HEK293 (cell line): ENCODE data around the gene CLCF1.
A peak's percentile ranks its signal among the peaks of the same experiment; 100 is the strongest.

Experiments
- GLIS2 ChIP-seq: fragments of 450-650 bp; formaldehyde crosslinking; IDR thresholded peaks from 2 replicates; pipeline ENCODE4 v1.5.1; 2016; ENCODE audit warnings: missing biosample characterization, missing genetic modification characterization
- HOXD13 ChIP-seq: sonication (generic); formaldehyde crosslinking; IDR thresholded peaks from 2 replicates; pipeline ENCODE4 v1.8.0; 2022; ENCODE audit warnings: missing genetic modification reagents, borderline replicate concordance
- KLF10 ChIP-seq: fragments of 450-650 bp; IDR thresholded peaks from 2 replicates; pipeline ENCODE4 v1.5.1; 2018; ENCODE audit warnings: missing biosample characterization, mild to moderate bottlenecking, missing genetic modification characterization
- KLF8 ChIP-seq: fragments of 450-650 bp; formaldehyde crosslinking; IDR thresholded peaks from 2 replicates; pipeline ENCODE4 v1.5.1; 2016; ENCODE audit warnings: missing biosample characterization, missing genetic modification characterization
- KLF9 ChIP-seq: fragments of 450-650 bp; formaldehyde crosslinking; IDR thresholded peaks from 2 replicates; pipeline ENCODE4 v1.5.1; 2016; ENCODE audit warnings: missing biosample characterization, missing genetic modification characterization, low read depth
- MEIS1 ChIP-seq: sonication (generic); formaldehyde crosslinking; IDR thresholded peaks from 2 replicates; pipeline ENCODE4 v1.8.1; 2022; ENCODE audit warnings: missing genetic modification reagents, mild to moderate bottlenecking, borderline replicate concordance
- MZF1 ChIP-seq: fragments of 450-650 bp; formaldehyde crosslinking; IDR thresholded peaks from 2 replicates; pipeline ENCODE4 v1.5.1; 2017; ENCODE audit warnings: missing biosample characterization, missing genetic modification characterization, borderline replicate concordance
- WT1 ChIP-seq: fragments of 450-650 bp; formaldehyde crosslinking; IDR thresholded peaks from 2 replicates; pipeline ENCODE4 v1.5.1; 2016; ENCODE audit warnings: missing biosample characterization, missing genetic modification characterization
- ZBTB48 ChIP-seq: fragments of 450-650 bp; formaldehyde crosslinking; IDR thresholded peaks from 2 replicates; pipeline ENCODE4 v1.5.1; 2016; ENCODE audit warnings: missing biosample characterization, missing genetic modification characterization
- ZFHX2 ChIP-seq: fragments of 450-650 bp; formaldehyde crosslinking; conservative IDR thresholded peaks from 2 replicates; pipeline ENCODE4 v1.5.1; 2016; ENCODE audit warnings: missing biosample characterization, missing genetic modification characterization
- ZIC2 ChIP-seq: fragments of 450-650 bp; formaldehyde crosslinking; IDR thresholded peaks from 2 replicates; pipeline ENCODE4 v1.5.1; 2016; ENCODE audit warnings: missing biosample characterization, missing genetic modification characterization
- ZNF132 ChIP-seq: fragments of 450-650 bp; formaldehyde crosslinking; IDR thresholded peaks from 2 replicates; pipeline ENCODE4 v1.5.1; 2017; ENCODE audit warnings: missing biosample characterization, missing genetic modification characterization, borderline replicate concordance
- ZNF16 ChIP-seq: fragments of 450-650 bp; formaldehyde crosslinking; IDR thresholded peaks from 2 replicates; pipeline ENCODE4 v1.5.1; 2016; ENCODE audit warnings: low read depth, missing biosample characterization, missing genetic modification characterization
- ZNF169 ChIP-seq: fragments of 450-650 bp; formaldehyde crosslinking; IDR thresholded peaks from 2 replicates; pipeline ENCODE4 v1.5.1; 2016; ENCODE audit warnings: missing biosample characterization, missing genetic modification characterization
- ZNF175 ChIP-seq: fragments of 450-650 bp; formaldehyde crosslinking; IDR thresholded peaks from 2 replicates; pipeline ENCODE4 v1.5.1; 2016; ENCODE audit warnings: missing biosample characterization, missing genetic modification characterization
- ZNF211 ChIP-seq: fragments of 450-650 bp; formaldehyde crosslinking; IDR thresholded peaks from 2 replicates; pipeline ENCODE4 v1.5.1; 2016; ENCODE audit warnings: low read depth, missing biosample characterization, missing genetic modification characterization
- ZNF214 ChIP-seq: fragments of 450-650 bp; formaldehyde crosslinking; IDR thresholded peaks from 2 replicates; pipeline ENCODE4 v1.5.1; 2017; ENCODE audit warnings: missing biosample characterization, mild to moderate bottlenecking, missing genetic modification characterization, borderline replicate concordance
- ZNF266 ChIP-seq: fragments of 450-650 bp; formaldehyde crosslinking; IDR thresholded peaks from 2 replicates; pipeline ENCODE4 v1.5.1; 2016; ENCODE audit warnings: missing biosample characterization, missing genetic modification characterization, low read depth
- ZNF335 ChIP-seq: fragments of 450-650 bp; formaldehyde crosslinking; conservative IDR thresholded peaks from 2 replicates; pipeline ENCODE4 v1.5.1; 2016; ENCODE audit warnings: missing biosample characterization, missing genetic modification characterization
- ZNF529 ChIP-seq: fragments of 450-650 bp; formaldehyde crosslinking; IDR thresholded peaks from 2 replicates; pipeline ENCODE4 v1.5.1; 2017; ENCODE audit warnings: missing genetic modification characterization, missing biosample characterization; ENCODE audit not compliant: insufficient replicate concordance
- ZNF555 ChIP-seq: fragments of 450-650 bp; formaldehyde crosslinking; conservative IDR thresholded peaks from 2 replicates; pipeline ENCODE4 v1.5.1; 2017; ENCODE audit warnings: missing biosample characterization, mild to moderate bottlenecking, missing genetic modification characterization, inconsistent platforms
- ZNF621 ChIP-seq: fragments of 450-650 bp; formaldehyde crosslinking; IDR thresholded peaks from 2 replicates; pipeline ENCODE4 v1.5.1; 2017; ENCODE audit warnings: missing biosample characterization, missing genetic modification characterization
- ZNF629 ChIP-seq: fragments of 450-650 bp; formaldehyde crosslinking; IDR thresholded peaks from 2 replicates; pipeline ENCODE4 v1.5.1; 2017; ENCODE audit warnings: missing biosample characterization, missing genetic modification characterization
- ZNF660 ChIP-seq: fragments of 450-650 bp; IDR thresholded peaks from 2 replicates; pipeline ENCODE4 v1.5.1; 2018; ENCODE audit warnings: missing biosample characterization, mild to moderate bottlenecking, missing genetic modification characterization
- ZNF785 ChIP-seq: fragments of 450-650 bp; formaldehyde crosslinking; IDR thresholded peaks from 2 replicates; pipeline ENCODE4 v1.5.1; 2016; ENCODE audit warnings: missing biosample characterization, missing genetic modification characterization
- ZNF792 ChIP-seq: fragments of 450-650 bp; formaldehyde crosslinking; IDR thresholded peaks from 2 replicates; pipeline ENCODE4 v1.5.1; 2016; ENCODE audit warnings: missing biosample characterization, missing genetic modification characterization
- ZNF837 ChIP-seq: fragments of 450-650 bp; formaldehyde crosslinking; IDR thresholded peaks from 2 replicates; pipeline ENCODE4 v1.5.1; 2016; ENCODE audit warnings: missing biosample characterization, missing genetic modification characterization
- TF ChIP-seq, protein P1 (sequence below): fragments of 450-650 bp; formaldehyde crosslinking; IDR thresholded peaks from 2 replicates; pipeline ENCODE4 v1.5.1; 2017; ENCODE audit warnings: missing biosample characterization, mild to moderate bottlenecking, missing genetic modification characterization, moderate library complexity
- TF ChIP-seq, protein P2 (sequence below): fragments of 450-650 bp; formaldehyde crosslinking; IDR thresholded peaks from 2 replicates; pipeline ENCODE4 v1.5.1; 2016; ENCODE audit warnings: missing biosample characterization, missing genetic modification characterization
- TF ChIP-seq, protein P3 (sequence below): fragments of 450-650 bp; formaldehyde crosslinking; IDR thresholded peaks from 2 replicates; pipeline ENCODE4 v1.5.1; 2016; ENCODE audit warnings: missing biosample characterization, missing genetic modification characterization
- TF ChIP-seq, protein P4 (sequence below): IDR thresholded peaks from 2 replicates; pipeline ENCODE4 v1.6.1; 2011; ENCODE audit warnings: mild to moderate bottlenecking, low read depth, low read length, borderline replicate concordance
- TF ChIP-seq, protein P5 (sequence below): fragments of 450-650 bp; formaldehyde crosslinking; IDR thresholded peaks from 2 replicates; pipeline ENCODE4 v1.5.1; 2016; ENCODE audit warnings: missing biosample characterization, missing genetic modification characterization
- TF ChIP-seq, protein P6 (sequence below): fragments of 450-650 bp; formaldehyde crosslinking; IDR thresholded peaks from 2 replicates; pipeline ENCODE4 v1.5.1; 2016; ENCODE audit warnings: missing biosample characterization, missing genetic modification characterization, borderline replicate concordance

Gene CLCF1

DNA sequence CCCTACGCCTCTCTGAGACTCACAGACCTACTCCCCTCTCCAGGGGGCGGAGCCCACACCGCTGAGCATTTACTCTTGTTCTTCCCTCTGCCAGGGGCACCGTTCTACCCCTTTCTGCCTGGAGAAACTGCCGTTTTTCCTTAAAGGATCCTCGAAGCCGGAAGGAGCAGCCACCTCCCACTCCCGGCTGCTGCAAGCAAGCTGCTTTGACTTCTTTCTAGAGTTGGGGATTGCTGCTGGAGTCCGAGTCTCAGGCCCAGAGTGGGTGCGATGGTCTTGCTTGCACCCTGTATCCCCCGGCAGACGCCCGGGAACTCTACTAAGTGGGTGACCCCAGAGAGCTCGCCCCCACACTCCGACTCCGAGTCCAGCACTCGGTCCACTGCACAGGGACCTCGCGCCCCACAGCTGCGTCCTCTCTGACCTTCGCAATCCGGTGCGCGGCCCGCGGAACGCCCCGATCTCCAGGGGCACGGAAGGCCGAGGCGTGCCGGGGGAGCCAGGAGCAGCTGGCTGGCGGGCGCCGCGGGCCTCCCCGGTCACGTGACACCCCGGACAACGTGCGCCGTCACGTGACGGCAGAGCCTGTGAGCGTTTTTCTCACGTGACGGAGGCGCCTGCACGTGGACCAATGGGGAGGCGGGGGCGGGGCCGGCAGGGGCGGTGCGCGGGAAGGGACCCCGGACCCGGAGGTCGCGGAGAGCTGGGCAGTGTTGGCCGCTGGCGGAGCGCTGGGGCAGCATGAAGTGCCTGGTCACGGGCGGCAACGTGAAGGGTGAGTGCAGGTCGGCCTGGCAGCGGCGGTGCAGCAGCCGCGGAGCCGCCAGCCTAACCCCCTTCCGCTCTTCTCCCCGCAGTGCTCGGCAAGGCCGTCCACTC lies 18.1 kb upstream of the CLCF1 start, which contains the start of gene RAD9A (continued):
- TF ChIP-seq KLF9, result peak; percentile 83
- no peak for TF ChIP-seq ZNF792 (tag by site-specific recombination)
- TF ChIP-seq ZNF16 (tag by site-specific recombination), result no peak
- TF ChIP-seq ZNF175 (tag by site-specific recombination), result no peak
- TF ChIP-seq ZNF529 (tag by site-specific recombination), result no peak
- TF ChIP-seq ZNF132, result no peak
- TF ChIP-seq ZFHX2, result no peak; the same call in 1 of the 2 replicates
- TF ChIP-seq ZNF837 (tag by site-specific recombination), result no peak
- TF ChIP-seq, protein P1, sequence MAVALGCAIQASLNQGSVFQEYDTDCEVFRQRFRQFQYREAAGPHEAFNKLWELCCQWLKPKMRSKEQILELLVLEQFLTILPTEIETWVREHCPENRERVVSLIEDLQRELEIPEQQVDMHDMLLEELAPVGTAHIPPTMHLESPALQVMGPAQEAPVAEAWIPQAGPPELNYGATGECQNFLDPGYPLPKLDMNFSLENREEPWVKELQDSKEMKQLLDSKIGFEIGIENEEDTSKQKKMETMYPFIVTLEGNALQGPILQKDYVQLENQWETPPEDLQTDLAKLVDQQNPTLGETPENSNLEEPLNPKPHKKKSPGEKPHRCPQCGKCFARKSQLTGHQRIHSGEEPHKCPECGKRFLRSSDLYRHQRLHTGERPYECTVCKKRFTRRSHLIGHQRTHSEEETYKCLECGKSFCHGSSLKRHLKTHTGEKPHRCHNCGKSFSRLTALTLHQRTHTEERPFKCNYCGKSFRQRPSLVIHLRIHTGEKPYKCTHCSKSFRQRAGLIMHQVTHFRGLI (tag by site-specific recombination), result no peak
- TF ChIP-seq ZNF335 (tag by site-specific recombination), result peak; percentile 76
- TF ChIP-seq ZNF621 (tag by site-specific recombination), result no peak
- TF ChIP-seq ZNF660, result no peak
- no peak for TF ChIP-seq ZNF211 (tag by site-specific recombination)
- no peak for TF ChIP-seq MEIS1 (CRISPR knock-in tag)
- TF ChIP-seq GLIS2 (tag by site-specific recombination), result 0 out of 2 replicates have a peak, but pooled peaks have one; percentile 60
- no peak; the same call in 1 of the 2 replicates for TF ChIP-seq ZBTB48
- TF ChIP-seq, protein P2, sequence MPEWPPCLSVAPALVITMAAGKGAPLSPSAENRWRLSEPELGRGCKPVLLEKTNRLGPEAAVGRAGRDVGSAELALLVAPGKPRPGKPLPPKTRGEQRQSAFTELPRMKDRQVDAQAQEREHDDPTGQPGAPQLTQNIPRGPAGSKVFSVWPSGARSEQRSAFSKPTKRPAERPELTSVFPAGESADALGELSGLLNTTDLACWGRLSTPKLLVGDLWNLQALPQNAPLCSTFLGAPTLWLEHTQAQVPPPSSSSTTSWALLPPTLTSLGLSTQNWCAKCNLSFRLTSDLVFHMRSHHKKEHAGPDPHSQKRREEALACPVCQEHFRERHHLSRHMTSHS (tag by site-specific recombination), result 0 out of 2 replicates have a peak, but pooled peaks have one; percentile 28
- TF ChIP-seq MZF1 (tag by site-specific recombination), result no peak
- TF ChIP-seq, protein P3, sequence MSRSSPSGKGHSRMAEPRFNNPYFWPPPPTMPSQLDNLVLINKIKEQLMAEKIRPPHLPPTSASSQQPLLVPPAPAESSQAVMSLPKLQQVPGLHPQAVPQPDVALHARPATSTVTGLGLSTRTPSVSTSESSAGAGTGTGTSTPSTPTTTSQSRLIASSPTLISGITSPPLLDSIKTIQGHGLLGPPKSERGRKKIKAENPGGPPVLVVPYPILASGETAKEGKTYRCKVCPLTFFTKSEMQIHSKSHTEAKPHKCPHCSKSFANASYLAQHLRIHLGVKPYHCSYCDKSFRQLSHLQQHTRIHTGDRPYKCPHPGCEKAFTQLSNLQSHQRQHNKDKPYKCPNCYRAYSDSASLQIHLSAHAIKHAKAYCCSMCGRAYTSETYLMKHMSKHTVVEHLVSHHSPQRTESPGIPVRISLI (tag by site-specific recombination), result no peak
- no peak for TF ChIP-seq ZNF785 (tag by site-specific recombination)
- TF ChIP-seq, protein P4, sequence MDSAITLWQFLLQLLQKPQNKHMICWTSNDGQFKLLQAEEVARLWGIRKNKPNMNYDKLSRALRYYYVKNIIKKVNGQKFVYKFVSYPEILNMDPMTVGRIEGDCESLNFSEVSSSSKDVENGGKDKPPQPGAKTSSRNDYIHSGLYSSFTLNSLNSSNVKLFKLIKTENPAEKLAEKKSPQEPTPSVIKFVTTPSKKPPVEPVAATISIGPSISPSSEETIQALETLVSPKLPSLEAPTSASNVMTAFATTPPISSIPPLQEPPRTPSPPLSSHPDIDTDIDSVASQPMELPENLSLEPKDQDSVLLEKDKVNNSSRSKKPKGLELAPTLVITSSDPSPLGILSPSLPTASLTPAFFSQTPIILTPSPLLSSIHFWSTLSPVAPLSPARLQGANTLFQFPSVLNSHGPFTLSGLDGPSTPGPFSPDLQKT, result no peak
- TF ChIP-seq ZNF214, result no peak
- TF ChIP-seq ZIC2 (tag by site-specific recombination), result no peak; the same call in 1 of the 2 replicates
- TF ChIP-seq WT1 (tag by site-specific recombination), result no peak; the same call in 1 of the 2 replicates
- TF ChIP-seq, protein P5, sequence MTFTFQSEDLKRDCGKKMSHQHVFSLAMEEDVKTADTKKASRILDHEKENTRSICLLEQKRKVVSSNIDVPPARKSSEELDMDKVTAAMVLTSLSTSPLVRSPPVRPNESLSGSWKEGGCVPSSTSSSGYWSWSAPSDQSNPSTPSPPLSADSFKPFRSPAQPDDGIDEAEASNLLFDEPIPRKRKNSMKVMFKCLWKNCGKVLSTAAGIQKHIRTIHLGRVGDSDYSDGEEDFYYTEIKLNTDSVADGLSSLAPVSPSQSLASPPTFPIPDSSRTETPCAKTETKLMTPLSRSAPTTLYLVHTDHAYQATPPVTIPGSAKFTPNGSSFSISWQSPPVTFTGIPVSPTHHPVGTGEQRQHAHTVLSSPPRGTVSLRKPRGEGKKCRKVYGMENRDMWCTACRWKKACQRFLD (tag by site-specific recombination), result 0 out of 2 replicates have a peak, but pooled peaks have one; percentile 37
- TF ChIP-seq ZNF555 (tag by site-specific recombination), result no peak
- peak; percentile 46 for TF ChIP-seq ZNF629 (tag by site-specific recombination)
- TF ChIP-seq KLF8 (tag by site-specific recombination), result peak; percentile 47; the same call in 1 of the 2 replicates
- TF ChIP-seq, protein P6, sequence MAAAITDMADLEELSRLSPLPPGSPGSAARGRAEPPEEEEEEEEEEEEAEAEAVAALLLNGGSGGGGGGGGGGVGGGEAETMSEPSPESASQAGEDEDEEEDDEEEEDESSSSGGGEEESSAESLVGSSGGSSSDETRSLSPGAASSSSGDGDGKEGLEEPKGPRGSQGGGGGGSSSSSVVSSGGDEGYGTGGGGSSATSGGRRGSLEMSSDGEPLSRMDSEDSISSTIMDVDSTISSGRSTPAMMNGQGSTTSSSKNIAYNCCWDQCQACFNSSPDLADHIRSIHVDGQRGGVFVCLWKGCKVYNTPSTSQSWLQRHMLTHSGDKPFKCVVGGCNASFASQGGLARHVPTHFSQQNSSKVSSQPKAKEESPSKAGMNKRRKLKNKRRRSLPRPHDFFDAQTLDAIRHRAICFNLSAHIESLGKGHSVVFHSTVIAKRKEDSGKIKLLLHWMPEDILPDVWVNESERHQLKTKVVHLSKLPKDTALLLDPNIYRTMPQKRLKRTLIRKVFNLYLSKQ (tag by site-specific recombination), result no peak
- no peak for TF ChIP-seq HOXD13 (CRISPR knock-in tag)
- peak; percentile 91 for TF ChIP-seq KLF10 (tag by site-specific recombination)
- no peak for TF ChIP-seq ZNF266
- TF ChIP-seq ZNF169 (tag by site-specific recombination), result no peak
